ENCODE data around the gene SLC9A7.
"Not testable (repeated sequence)": the region's sequence is repeated elsewhere in the genome, so short reads cannot be mapped to it uniquely, and the experiment has no call there.

SLC9A7 gene

GRCh38 chrX:46758956-46759644, at the start of gene SLC9A7:
Gene SLC9A7 (minus strand): TSS chrX:46759118. CDS start chrX:46759029, 89 bp downstream.
- DNase-seq (ENCODE audit: low read depth, low spot score): peak; percentile 55

- DNase-seq (ENCODE audit: low read depth, low spot score): no peak
Observed at GRCh38 chrX:46805270-46805669, 46.4 kb upstream of the SLC9A7 start.

- DNase-seq (ENCODE audit: low read depth, low spot score): no peak
Observed at GRCh38 chrX:46803140-46803539, 44.2 kb upstream of the SLC9A7 start.

GRCh38 chrX:46796574-46797191, 37.8 kb upstream of the SLC9A7 start:
- peak; percentile 43 for DNase-seq (ENCODE audit: low read depth, low spot score)

GRCh38 chrX:46793386-46794143, 34.6 kb upstream of the SLC9A7 start:
- DNase-seq (ENCODE audit: low read depth, low spot score): no peak

GRCh38 chrX:46792810-46793188, 33.9 kb upstream of the SLC9A7 start:
- DNase-seq (ENCODE audit: low read depth, low spot score): no peak

GRCh38 chrX:46791927-46792809, 33.2 kb upstream of the SLC9A7 start:
- DNase-seq (ENCODE audit: low read depth, low spot score): no peak

GRCh38 chrX:46788902-46789301, 30.0 kb upstream of the SLC9A7 start:
- DNase-seq (ENCODE audit: low read depth, low spot score): no peak

- DNase-seq (ENCODE audit: low read depth, low spot score): not testable (repeated sequence)
Observed at GRCh38 chrX:46784437-46784836, 25.5 kb upstream of the SLC9A7 start.

- no peak for DNase-seq (ENCODE audit: low read depth, low spot score)
Observed at GRCh38 chrX:46782034-46782433, 23.1 kb upstream of the SLC9A7 start.

- no peak for DNase-seq (ENCODE audit: low read depth, low spot score)
Observed at GRCh38 chrX:46777971-46778810, 19.3 kb upstream of the SLC9A7 start.

GRCh38 chrX:46770817-46771163, 11.9 kb upstream of the SLC9A7 start:
- no peak for DNase-seq (ENCODE audit: low read depth, low spot score)

GRCh38 chrX:46770000-46770816, 11.3 kb upstream of the SLC9A7 start:
- DNase-seq (ENCODE audit: low read depth, low spot score): no peak

- no peak for DNase-seq (ENCODE audit: low read depth, low spot score)
Observed at GRCh38 chrX:46762963-46763362, 4.0 kb upstream of the SLC9A7 start.

- no peak for DNase-seq (ENCODE audit: low read depth, low spot score)
Observed at GRCh38 chrX:46759645-46759974, 692 bp upstream of the SLC9A7 start.

GRCh38 chrX:46758163-46758955, 559 bp downstream of the SLC9A7 start:
- DNase-seq (ENCODE audit: low read depth, low spot score): no peak

- no peak for DNase-seq (ENCODE audit: low read depth, low spot score)
Observed at GRCh38 chrX:46757593-46757992, 1.3 kb downstream of the SLC9A7 start.

GRCh38 chrX:46757052-46757451, 1.9 kb downstream of the SLC9A7 start:
- no peak for DNase-seq (ENCODE audit: low read depth, low spot score)

- no peak for DNase-seq (ENCODE audit: low read depth, low spot score)
Observed at GRCh38 chrX:46755671-46756070, 3.2 kb downstream of the SLC9A7 start.
